H9 (cell line): Measurements from ENCODE around the gene PPM1M. TPM values are rescaled to one million over a fixed set of nuclear protein-coding genes. Genes with fewer than 3 reads are reported as not detected.

Source experiments
- DNase-seq: peaks from one replicate; pipeline ENCODE4 v3.0.0-alpha.2; 2017
- H2AFZ ChIP-seq: one replicate; pipeline ENCODE4 v1.6.1; 2013; ENCODE audit warnings: mild to moderate bottlenecking, low read length, control low read depth, moderate library complexity
- H2AK5ac ChIP-seq: 2 replicates; pipeline ENCODE4 v1.6.1; 2013; ENCODE audit warnings: low read length, control low read depth, mixed read lengths; ENCODE audit not compliant: insufficient read length
- H2BK120ac ChIP-seq: one replicate; pipeline ENCODE4 v1.6.1; 2013; ENCODE audit warnings: low read depth, mild to moderate bottlenecking, low read length, control low read depth, inconsistent platforms; ENCODE audit not compliant: poor library complexity, severe bottlenecking
- H2BK12ac ChIP-seq: 2 replicates; pipeline ENCODE4 v1.6.1; 2013; ENCODE audit warnings: low read length, control low read depth, mixed read lengths, low read depth; ENCODE audit not compliant: insufficient read length
- H2BK15ac ChIP-seq: 2 replicates; pipeline ENCODE4 v1.6.1; 2013; ENCODE audit warnings: low read depth, low read length, control low read depth
- H2BK20ac ChIP-seq: one replicate; pipeline ENCODE4 v1.6.1; 2013; ENCODE audit warnings: low read depth, mild to moderate bottlenecking, low read length, control low read depth, inconsistent platforms; ENCODE audit not compliant: poor library complexity, severe bottlenecking
- H2BK5ac ChIP-seq: 2 replicates; pipeline ENCODE4 v1.6.1; 2013; ENCODE audit warnings: low read length, control low read depth, mixed read lengths; ENCODE audit not compliant: insufficient read length
- H3K14ac ChIP-seq: 2 replicates; pipeline ENCODE4 v1.6.1; 2013; ENCODE audit warnings: low read length, control low read depth; ENCODE audit not compliant: insufficient read depth
- H3K18ac ChIP-seq: 2 replicates; pipeline ENCODE4 v1.6.1; 2013; ENCODE audit warnings: low read depth, mild to moderate bottlenecking, mixed read lengths, low read length, control low read depth; ENCODE audit not compliant: insufficient read length
- H3K23ac ChIP-seq: 2 replicates; pipeline ENCODE4 v1.6.1; 2013; ENCODE audit warnings: low read length, control low read depth, mixed read lengths, low read depth; ENCODE audit not compliant: insufficient read length
- H3K23me2 ChIP-seq: 2 replicates; pipeline ENCODE4 v1.6.1; 2013; ENCODE audit warnings: low read depth, mild to moderate bottlenecking, mixed read lengths, low read length, control low read depth; ENCODE audit not compliant: insufficient read length, poor library complexity, severe bottlenecking
- H3K27ac ChIP-seq: 2 replicates; pipeline ENCODE4 v1.5.1; 2013; ENCODE audit warnings: low read length, control low read depth, mixed read lengths, low read depth; ENCODE audit not compliant: insufficient read length
- H3K27me3 ChIP-seq: 2 replicates; pipeline ENCODE4 v1.6.1; 2013; ENCODE audit warnings: low read length, control low read depth, inconsistent platforms; ENCODE audit not compliant: insufficient read depth
- H3K4ac ChIP-seq: 2 replicates; pipeline ENCODE4 v1.6.1; 2013; ENCODE audit warnings: low read depth, mild to moderate bottlenecking, control low read depth, inconsistent platforms, low read length, moderate library complexity
- H3K4me1 ChIP-seq: 2 replicates; pipeline ENCODE4 v1.6.1; 2013; ENCODE audit warnings: low read length, control low read depth, inconsistent platforms; ENCODE audit not compliant: insufficient read depth
- H3K4me2 ChIP-seq: 2 replicates; pipeline ENCODE4 v1.6.1; 2013; ENCODE audit warnings: low read length, control low read depth, mixed read lengths; ENCODE audit not compliant: insufficient read length, insufficient read depth
- H3K56ac ChIP-seq: 2 replicates; pipeline ENCODE4 v1.6.1; 2013; ENCODE audit warnings: low read depth, mild to moderate bottlenecking, mixed read lengths, low read length, control low read depth; ENCODE audit not compliant: insufficient read length
- H3K79me1 ChIP-seq: 2 replicates; pipeline ENCODE4 v1.6.1; 2013; ENCODE audit warnings: low read depth, mild to moderate bottlenecking, moderate library complexity, low read length, control low read depth, inconsistent platforms; ENCODE audit not compliant: insufficient read depth, poor library complexity, severe bottlenecking
- H3K79me2 ChIP-seq: 2 replicates; pipeline ENCODE4 v1.6.1; 2013; ENCODE audit warnings: low read length, control low read depth, inconsistent platforms; ENCODE audit not compliant: insufficient read depth
- H3K9ac ChIP-seq: 2 replicates; pipeline ENCODE4 v1.6.1; 2013; ENCODE audit warnings: low read length, control low read depth, mixed read lengths; ENCODE audit not compliant: insufficient read length; ENCODE audit errors: extremely low read depth
- H3K9me3 ChIP-seq: one replicate; pipeline ENCODE4 v1.6.1; 2013; ENCODE audit warnings: low read depth, low read length, inconsistent platforms; ENCODE audit not compliant: control insufficient read depth
- H3T11ph ChIP-seq: one replicate; pipeline ENCODE4 v1.6.1; 2013; ENCODE audit warnings: mild to moderate bottlenecking, low read length, control low read depth, inconsistent platforms
- H4K20me1 ChIP-seq: one replicate; pipeline ENCODE4 v1.6.1; 2013; ENCODE audit not compliant: control insufficient read depth, insufficient read length, insufficient read depth
- H4K5ac ChIP-seq: 2 replicates; pipeline ENCODE4 v1.6.1; 2013; ENCODE audit warnings: low read depth, mild to moderate bottlenecking, mixed read lengths, low read length, control low read depth; ENCODE audit not compliant: insufficient read length
- H4K8ac ChIP-seq: replicated peaks from 2 replicates; pipeline ENCODE4 v1.6.1; 2013; ENCODE audit warnings: low read length, control low read depth, mixed read lengths, low read depth; ENCODE audit not compliant: insufficient read length
- H4K91ac ChIP-seq: 2 replicates; pipeline ENCODE4 v1.6.1; 2013; ENCODE audit warnings: low read depth, mild to moderate bottlenecking, moderate library complexity, mixed read lengths, low read length, control low read depth; ENCODE audit not compliant: insufficient read length
- H3K27ac Mint-ChIP-seq, 3 experiments: 2 replicates in 2 of 3; 3 replicates in 1 of 3; pipeline ENCODE4 v1.8.0; 2020 to 2021; ENCODE audit warnings: mixed read lengths in 3 of 3, mild to moderate bottlenecking in 1 of 3, moderate library complexity in 1 of 3
- H3K27me3 Mint-ChIP-seq: 2 replicates; pipeline ENCODE4 v1.8.0; 2021; ENCODE audit warnings: low read depth, mild to moderate bottlenecking, moderate library complexity, mixed read lengths
- H3K36me3 Mint-ChIP-seq, 3 experiments: 2 replicates in 2 of 3; 3 replicates in 1 of 3; pipeline ENCODE4 v1.8.0; 2020 to 2021; ENCODE audit warnings: low read depth in 3 of 3, mixed read lengths in 3 of 3; ENCODE audit not compliant: insufficient read depth in 1 of 3
- H3K4me1 Mint-ChIP-seq, 2 experiments: 2 replicates each; pipeline ENCODE4 v1.8.0; 2020; ENCODE audit warnings: mixed read lengths in 2 of 2
- H3K4me3 Mint-ChIP-seq, 2 experiments: 2 replicates in 1 of 2; 3 replicates in 1 of 2; pipeline ENCODE4 v1.8.0; 2020 to 2021; ENCODE audit warnings: mild to moderate bottlenecking in 2 of 2, mixed read lengths in 2 of 2, moderate library complexity in 1 of 2
- H3K9me3 Mint-ChIP-seq, 2 experiments: 2 replicates in 1 of 2; 3 replicates in 1 of 2; pipeline ENCODE4 v1.8.0; 2020; ENCODE audit warnings: mild to moderate bottlenecking in 2 of 2, mixed read lengths in 2 of 2, moderate library complexity in 1 of 2
- WGBS: extraction: QIAGEN DNeasy Blood & Tissue Kit; methylation state at CpG from one replicate; pipeline ENCODE4 v1.1.7; 2013; ENCODE audit warnings: missing lambda C conversion rate, low lambda C conversion rate, mixed read lengths; ENCODE audit not compliant: insufficient read length; ENCODE audit errors: extremely low coverage; 5-methylcytosine and 5-hydroxymethylcytosine counted together
- total RNA-seq: library from RNA; stranded (reverse); gene quantifications from 2 replicates; pipeline ENCODE4 v1.2.1, GENCODE V29; 2021
- TF ChIP-seq, protein P1 (sequence below): fragments of 200-600 bp; sonication (generic); conservative IDR thresholded peaks from 3 replicates; pipeline ENCODE4 v1.8.0; 2021; ENCODE audit warnings: antibody characterized with exemption, mild to moderate bottlenecking

Gene PPM1M
- total RNA-seq, 1 experiment from 2014 or later: 7.4 TPM

DNA sequence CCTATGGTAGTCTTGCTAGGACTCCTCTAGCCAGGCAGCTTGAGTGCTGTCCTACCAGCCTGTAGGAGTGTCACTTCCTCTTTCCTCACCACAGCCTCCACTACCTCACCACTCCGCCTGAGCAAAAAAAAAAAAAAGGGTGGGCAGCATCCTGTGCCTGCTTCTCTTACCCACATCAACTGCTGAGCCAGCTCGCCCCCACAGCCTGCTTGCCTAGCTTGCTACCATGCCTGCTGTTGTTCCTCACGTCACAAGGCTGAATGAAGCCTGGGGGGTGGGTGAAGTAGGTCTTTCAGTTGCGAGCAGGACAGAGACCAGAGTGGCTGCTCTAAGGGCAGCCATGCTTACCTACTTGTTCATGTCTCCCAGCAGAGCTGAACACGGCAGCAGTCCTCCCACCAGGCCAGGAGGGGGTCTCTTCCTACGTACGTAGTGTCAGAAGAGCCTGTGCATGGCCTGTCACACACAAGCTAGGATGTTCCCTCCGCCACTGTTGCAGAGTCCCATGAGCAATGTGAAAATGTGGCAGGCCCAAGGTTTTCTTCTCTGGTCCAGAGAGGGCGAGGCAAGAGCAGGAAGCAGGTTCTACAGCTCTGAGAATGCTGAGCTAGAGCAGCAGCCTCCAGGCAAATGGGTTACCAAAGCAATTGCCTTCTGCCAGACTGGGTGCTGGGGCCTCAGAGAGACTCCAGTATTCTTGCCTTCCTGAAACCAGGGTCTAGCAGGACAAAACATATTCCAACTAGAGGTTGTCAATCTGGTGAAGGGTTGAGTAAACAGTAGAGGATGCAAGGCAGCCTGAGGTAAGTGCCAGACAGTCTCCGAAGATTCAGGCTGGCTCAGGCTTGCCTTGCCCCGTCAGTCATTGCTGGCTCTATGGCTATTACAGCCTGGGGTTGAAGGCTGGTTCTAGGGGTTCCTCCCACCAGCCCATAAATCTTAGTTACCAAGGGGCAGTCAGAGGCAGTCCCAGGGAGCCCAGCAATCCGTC lies 8.1 kb downstream of the PPM1M start:
- Mint-ChIP-seq H3K9me3 (no peaks in the 10 kb centered on the region), H3K27ac (peak overlapping the region; percentile 19 to 77 (median 44); a peak in 2 of 7 replicates), H3K36me3 (peaks cover 30 to 93% (median 59%) of the 10 kb centered on the region in 3 experiments; a peak in 6 of 7 replicates), H3K4me1 (no peaks in the 10 kb centered on the region), H3K27me3 (no peaks in the 10 kb centered on the region), H3K4me3 (no peak overlapping the region)
- Histone ChIP-seq H2BK15ac (no peak overlapping the region), H2AK5ac (no peak overlapping the region), H3K79me1 (no peaks in the 10 kb centered on the region), H2BK20ac (no peak overlapping the region), H4K91ac (no peak overlapping the region), H3K23me2 (no peaks in the 10 kb centered on the region), H2BK5ac (no peak overlapping the region), H3K79me2 (no peaks in the 10 kb centered on the region), H4K20me1 (no peaks in the 10 kb centered on the region), H3K14ac (no peak overlapping the region), H3T11ph (no peak overlapping the region), H3K27ac (no peak overlapping the region), H3K56ac (no peak overlapping the region), H3K9me3 (no peaks in the 10 kb centered on the region), H3K4me1 (no peaks in the 10 kb centered on the region), H2AFZ (no peak overlapping the region), H3K4me2 (no peak overlapping the region), H4K5ac (no peak overlapping the region), H3K27me3 (no peaks in the 10 kb centered on the region; the same call in 1 of the 2 replicates), H3K23ac (no peak overlapping the region), H2BK120ac (no peak overlapping the region), H3K18ac (no peak overlapping the region), H2BK12ac (no peak overlapping the region), H3K4ac (no peak overlapping the region), H4K8ac (no peak overlapping the region), H3K9ac (no peak overlapping the region)
- TF ChIP-seq, protein P1, sequence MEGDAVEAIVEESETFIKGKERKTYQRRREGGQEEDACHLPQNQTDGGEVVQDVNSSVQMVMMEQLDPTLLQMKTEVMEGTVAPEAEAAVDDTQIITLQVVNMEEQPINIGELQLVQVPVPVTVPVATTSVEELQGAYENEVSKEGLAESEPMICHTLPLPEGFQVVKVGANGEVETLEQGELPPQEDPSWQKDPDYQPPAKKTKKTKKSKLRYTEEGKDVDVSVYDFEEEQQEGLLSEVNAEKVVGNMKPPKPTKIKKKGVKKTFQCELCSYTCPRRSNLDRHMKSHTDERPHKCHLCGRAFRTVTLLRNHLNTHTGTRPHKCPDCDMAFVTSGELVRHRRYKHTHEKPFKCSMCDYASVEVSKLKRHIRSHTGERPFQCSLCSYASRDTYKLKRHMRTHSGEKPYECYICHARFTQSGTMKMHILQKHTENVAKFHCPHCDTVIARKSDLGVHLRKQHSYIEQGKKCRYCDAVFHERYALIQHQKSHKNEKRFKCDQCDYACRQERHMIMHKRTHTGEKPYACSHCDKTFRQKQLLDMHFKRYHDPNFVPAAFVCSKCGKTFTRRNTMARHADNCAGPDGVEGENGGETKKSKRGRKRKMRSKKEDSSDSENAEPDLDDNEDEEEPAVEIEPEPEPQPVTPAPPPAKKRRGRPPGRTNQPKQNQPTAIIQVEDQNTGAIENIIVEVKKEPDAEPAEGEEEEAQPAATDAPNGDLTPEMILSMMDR: no peak
- DNase-seq: no peak
- WGBS: no CpG with 5 or more reads among the region's 12 CpGs
